Cardiac muscle cell (in vitro differentiated cells and primary cell): ENCODE results near the gene TNIK. TPM values are rescaled to one million over a fixed set of nuclear protein-coding genes. Genes with fewer than 3 reads are reported as not detected.

ENCODE experiments used
- DNase-seq, 2 donors: peaks; one replicate each; pipeline versions ENCODE4 v3.0.0 to v3.0.0-alpha.2; 2010 to 2017; ENCODE audit warnings: low read depth in 1 of 2, low spot score in 1 of 2
- H3K27ac ChIP-seq: fragments of 200-600 bp; sonication (generic); 2 replicates; pipeline ENCODE4 v1.5.1; 2016
- H3K27me3 ChIP-seq: fragments of 200-600 bp; sonication (generic); 2 replicates; pipeline ENCODE4 v1.6.0; 2016; ENCODE audit warnings: control low read depth
- H3K36me3 ChIP-seq: fragments of 200-600 bp; sonication (generic); 2 replicates; pipeline ENCODE4 v1.5.1; 2016; ENCODE audit warnings: control low read depth
- H3K4me1 ChIP-seq: fragments of 200-600 bp; sonication (generic); 2 replicates; pipeline ENCODE4 v1.8.1; 2017; ENCODE audit warnings: low read depth, mild to moderate bottlenecking, mixed run types
- H3K4me3 ChIP-seq: fragments of 200-600 bp; sonication (generic); 2 replicates; pipeline ENCODE4 v1.5.1; 2016; ENCODE audit warnings: mild to moderate bottlenecking
- H3K9me3 ChIP-seq: fragments of 200-600 bp; sonication (generic); 2 replicates; pipeline ENCODE4 v1.5.1; 2017; ENCODE audit warnings: low read depth, mild to moderate bottlenecking, control low read depth
- CTCF ChIP-seq: IDR thresholded peaks from 2 replicates; pipeline ENCODE4 v1.5.1; 2012; ENCODE audit warnings: low read depth, mild to moderate bottlenecking, low read length
- polyA plus RNA-seq: library from polyadenylated mRNA; unstranded; fragments of >200 nt; fragmentation: Nextera tagmentation; extraction: Ambion mirVana; gene quantifications from 2 replicates; pipeline ENCODE4 v1.2.1, GENCODE V29; 2016
- total RNA-seq: library from RNA; depleted of rRNA; stranded (reverse); fragments of >200 nt; gene quantifications from 2 replicates; pipeline ENCODE4 v1.2.3, GENCODE V29; 2016

Gene TNIK
- total and polyA plus RNA-seq, 2 experiments from 2014 or later = 32.8 to 55.1 TPM

DNA sequence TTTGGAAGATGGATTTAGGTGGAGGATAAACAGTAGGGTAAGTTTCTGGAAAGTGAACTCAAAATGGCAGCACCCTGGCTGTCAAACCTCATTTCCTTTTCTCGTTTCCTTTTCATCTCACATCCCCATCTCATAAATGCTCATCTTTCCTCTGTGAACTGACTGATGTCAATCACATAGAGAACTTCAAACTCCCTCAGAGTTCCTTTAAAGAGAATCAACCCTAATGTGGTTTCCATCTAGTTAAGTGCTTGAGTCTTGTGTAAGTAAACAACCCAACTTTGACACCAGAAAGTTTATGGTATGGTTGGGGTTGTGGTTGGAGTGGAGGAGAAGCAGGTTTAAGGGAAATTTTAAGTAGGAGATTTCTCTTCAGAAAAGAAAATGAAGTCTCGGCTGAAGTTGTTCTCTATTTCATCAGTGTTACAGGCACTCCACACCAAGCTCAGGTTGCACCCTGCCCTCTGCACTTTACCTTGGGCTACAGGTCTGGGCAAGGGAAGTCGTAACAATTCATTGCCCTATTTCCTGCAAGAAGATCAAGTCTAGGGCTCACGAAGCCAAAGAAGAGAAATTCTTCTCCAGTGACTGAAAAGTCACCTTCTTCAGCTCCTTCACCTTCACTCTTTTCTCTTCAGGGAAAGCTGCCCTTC, 34.4 kb upstream of the TNIK start:
- Histone ChIP-seq H3K4me1 (peaks cover 23% of the 10 kb centered on the region), H3K27ac (no peak overlapping the region), H3K36me3 (no peaks in the 10 kb centered on the region), H3K4me3 (no peak overlapping the region), H3K27me3 (no peaks in the 10 kb centered on the region), H3K9me3 (no peaks in the 10 kb centered on the region)
- DNase-seq = no peak
- TF ChIP-seq CTCF = no peak

GRCh38 chr3:171491361-171491760, 31.2 kb upstream of the TNIK start:
- no peaks in the 10 kb centered on the region for H3K4me1 ChIP-seq
- TF ChIP-seq CTCF = no peak
- H3K9me3 ChIP-seq = no peaks in the 10 kb centered on the region
- no peaks in the 10 kb centered on the region for H3K27me3 ChIP-seq
- H3K4me3 ChIP-seq = no peak overlapping the region
- no peak for DNase-seq
- H3K27ac ChIP-seq = no peak overlapping the region
- no peaks in the 10 kb centered on the region for H3K36me3 ChIP-seq

- Histone ChIP-seq H3K27ac (no peak overlapping the region), H3K9me3 (no peaks in the 10 kb centered on the region), H3K36me3 (no peaks in the 10 kb centered on the region), H3K27me3 (no peaks in the 10 kb centered on the region), H3K4me1 (no peaks in the 10 kb centered on the region), H3K4me3 (no peak overlapping the region)
- DNase-seq = no peak
- no peak for TF ChIP-seq CTCF
These were observed 30.7 kb upstream of the TNIK start for GRCh38 chr3:171490901-171491300.

DNA sequence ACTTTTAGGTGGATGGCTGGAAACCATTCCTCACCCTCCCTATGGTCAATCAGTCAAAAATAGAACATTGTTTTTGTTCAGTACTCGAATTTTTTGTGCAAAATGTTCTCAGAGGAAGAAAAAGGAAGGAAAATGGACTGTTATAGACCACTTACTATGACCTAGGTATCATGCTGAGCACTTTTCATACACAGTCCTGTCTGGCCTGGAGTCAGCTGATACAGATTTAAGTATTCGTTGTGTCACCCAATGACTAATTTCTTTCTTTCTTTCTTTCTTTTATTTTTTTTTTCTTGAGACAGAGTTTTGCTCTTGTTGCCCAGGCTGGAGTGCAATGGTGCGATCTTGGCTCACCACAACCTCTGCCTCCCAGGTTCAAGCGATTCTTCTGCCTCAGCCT, 29.1 kb upstream of the TNIK start:
- no peak overlapping the region for H3K4me3 ChIP-seq
- no peak overlapping the region for H3K27ac ChIP-seq
- no peaks in the 10 kb centered on the region for H3K27me3 ChIP-seq
- no peaks in the 10 kb centered on the region for H3K4me1 ChIP-seq
- H3K36me3 ChIP-seq = no peaks in the 10 kb centered on the region
- H3K9me3 ChIP-seq = no peaks in the 10 kb centered on the region
- no peak for DNase-seq
- TF ChIP-seq CTCF = no peak

DNA sequence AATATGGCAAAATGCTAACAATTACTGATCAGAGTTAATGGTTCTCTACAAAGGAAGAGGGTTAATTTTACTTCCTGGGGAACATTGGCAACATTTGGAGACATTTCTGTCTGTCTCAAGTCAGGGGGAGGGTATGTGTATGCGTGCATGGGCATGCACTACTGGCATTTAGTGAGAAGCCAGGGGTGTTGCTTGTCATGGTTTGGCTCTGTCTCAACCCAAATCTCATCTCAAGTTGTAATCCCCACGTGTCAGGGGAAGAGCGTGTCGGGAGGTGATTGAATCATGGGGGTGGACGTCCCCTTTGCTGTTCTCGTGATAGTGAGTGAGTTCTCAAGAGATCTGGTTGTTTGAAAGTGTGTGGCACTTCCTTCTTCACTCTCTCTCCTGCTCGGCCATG, 28.3 kb upstream of the TNIK start:
- Histone ChIP-seq H3K9me3 (no peaks in the 10 kb centered on the region), H3K4me3 (no peak overlapping the region), H3K36me3 (no peaks in the 10 kb centered on the region), H3K4me1 (no peaks in the 10 kb centered on the region), H3K27ac (no peak overlapping the region), H3K27me3 (no peaks in the 10 kb centered on the region)
- TF ChIP-seq CTCF = no peak
- no peak for DNase-seq

- H3K9me3 ChIP-seq = no peaks in the 10 kb centered on the region
These were observed 27.2 kb upstream of the TNIK start for GRCh38 chr3:171487382-171487781.

More at GRCh38 chr3:171487382-171487781, 27.2 kb upstream of the TNIK start:
- Histone ChIP-seq H3K27ac (no peak overlapping the region), H3K36me3 (no peaks in the 10 kb centered on the region), H3K4me1 (no peaks in the 10 kb centered on the region), H3K27me3 (no peaks in the 10 kb centered on the region), H3K4me3 (no peak overlapping the region)
- DNase-seq = no peak
- TF ChIP-seq CTCF = no peak
